Measurements from ENCODE around the gene SORCS2.

Gene SORCS2

DNA sequence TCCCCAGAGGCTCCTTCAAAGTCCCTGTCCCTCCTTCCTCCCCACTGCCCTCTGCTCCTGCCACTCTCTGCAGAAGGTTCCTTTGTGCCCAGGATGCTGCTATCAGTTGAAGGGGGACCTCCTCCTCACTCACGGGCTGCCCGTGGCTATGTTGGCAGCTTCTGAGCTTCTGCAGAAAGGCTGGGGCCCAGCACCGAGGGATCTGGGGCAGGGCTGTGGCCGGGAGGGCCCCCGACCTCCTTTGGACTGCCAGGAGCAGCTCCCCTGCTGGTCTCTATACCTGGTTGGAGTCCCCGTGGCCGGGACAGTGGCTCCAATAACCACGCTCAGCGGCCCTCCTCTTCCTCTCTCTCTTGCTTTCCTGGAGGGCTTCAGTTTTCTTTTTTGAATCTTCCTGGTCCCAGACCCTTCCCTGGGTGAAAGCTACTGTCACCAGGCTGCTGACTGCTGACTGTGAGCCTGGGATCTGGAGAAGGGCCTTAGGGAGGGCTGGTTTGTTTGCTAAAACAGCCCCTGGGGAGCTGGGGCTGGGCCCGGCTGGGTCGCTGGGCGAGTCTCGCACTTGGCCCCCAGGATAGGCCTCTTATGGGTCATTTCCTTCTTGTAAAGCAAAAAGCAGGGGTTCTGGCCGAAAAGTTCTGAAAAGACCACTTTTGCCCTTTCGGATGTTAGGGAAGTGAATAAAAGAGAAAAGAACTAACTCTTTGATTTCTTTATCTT is 46.9 kb downstream of the SORCS2 start:
- Histone ChIP-seq H3K27me3 (ENCODE audit: control insufficient read depth, insufficient read depth, low read length) (no peaks in the 10 kb centered on the region), H3K9me3 (ENCODE audit: control insufficient read depth, insufficient read depth, low read length) (no peaks in the 10 kb centered on the region; the same call in 1 of the 2 replicates), H3K36me3 (ENCODE audit: control insufficient read depth, insufficient read depth, low read length) (no peaks in the 10 kb centered on the region), H3K4me1 (ENCODE audit: control insufficient read depth, insufficient read depth, low read length) (no peaks in the 10 kb centered on the region), H3K27ac (ENCODE audit: low read depth, low read length) (no peak overlapping the region), H3K9ac (ENCODE audit: low read depth, low read length) (no peak overlapping the region), H3K4me3 (ENCODE audit: low read depth, low read length) (no peak overlapping the region)

DNA sequence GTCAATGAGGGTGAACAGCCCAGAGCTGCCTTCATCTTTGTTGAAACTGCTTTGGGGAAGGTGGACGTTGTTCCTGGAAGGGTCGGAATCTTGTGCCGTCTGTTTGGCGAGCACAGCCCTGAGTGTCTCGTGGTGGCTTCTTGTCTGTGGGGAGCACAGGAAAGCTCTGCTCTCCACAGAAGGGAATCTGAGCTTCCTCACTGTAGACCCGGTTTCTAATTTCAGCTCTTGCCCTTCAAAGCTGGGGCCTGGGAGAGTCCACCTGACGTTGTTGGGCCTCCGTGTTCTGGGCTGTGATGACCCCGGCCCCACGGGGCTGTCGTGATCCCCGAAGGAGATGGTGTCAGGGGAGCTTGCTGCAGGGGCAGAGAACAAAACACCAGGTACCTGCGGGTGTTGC is 47.5 kb downstream of the SORCS2 start:
- Histone ChIP-seq H3K36me3 (ENCODE audit: control insufficient read depth, insufficient read depth, low read length) (no peaks in the 10 kb centered on the region), H3K9ac (ENCODE audit: low read depth, low read length) (no peak overlapping the region), H3K27ac (ENCODE audit: low read depth, low read length) (no peak overlapping the region), H3K9me3 (ENCODE audit: control insufficient read depth, insufficient read depth, low read length) (no peaks in the 10 kb centered on the region; the same call in 1 of the 2 replicates), H3K4me1 (ENCODE audit: control insufficient read depth, insufficient read depth, low read length) (no peaks in the 10 kb centered on the region), H3K27me3 (ENCODE audit: control insufficient read depth, insufficient read depth, low read length) (no peaks in the 10 kb centered on the region), H3K4me3 (ENCODE audit: low read depth, low read length) (no peak overlapping the region)

DNA sequence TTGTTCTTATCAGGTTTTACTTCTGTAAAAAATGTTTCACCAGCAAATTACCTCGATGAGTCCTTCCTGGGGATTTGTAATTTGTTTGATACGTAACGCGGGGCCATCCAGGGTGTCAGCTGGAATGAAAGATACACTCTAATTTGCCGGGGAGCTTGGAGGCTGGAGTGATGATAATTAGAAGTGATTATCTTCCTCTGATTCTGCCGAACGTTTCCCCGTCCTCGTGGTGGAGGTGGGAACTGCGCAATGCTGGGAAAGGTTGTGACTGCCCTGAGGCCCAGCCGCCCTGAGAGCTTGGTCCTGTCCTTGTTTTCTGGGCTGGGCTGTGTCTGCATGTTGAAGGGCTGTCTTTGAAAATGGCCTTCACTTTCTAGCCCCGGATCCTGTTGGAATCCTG is 48.0 kb downstream of the SORCS2 start:
- no peak overlapping the region for H3K27ac ChIP-seq (ENCODE audit: low read depth, low read length)
- no peaks in the 10 kb centered on the region; the same call in 1 of the 2 replicates for H3K9me3 ChIP-seq (ENCODE audit: control insufficient read depth, insufficient read depth, low read length)
- no peaks in the 10 kb centered on the region for H3K27me3 ChIP-seq (ENCODE audit: control insufficient read depth, insufficient read depth, low read length)
- no peaks in the 10 kb centered on the region for H3K36me3 ChIP-seq (ENCODE audit: control insufficient read depth, insufficient read depth, low read length)
- H3K4me1 ChIP-seq (ENCODE audit: control insufficient read depth, insufficient read depth, low read length) = no peaks in the 10 kb centered on the region
- H3K9ac ChIP-seq (ENCODE audit: low read depth, low read length) = no peak overlapping the region
- no peak overlapping the region for H3K4me3 ChIP-seq (ENCODE audit: low read depth, low read length)

DNA sequence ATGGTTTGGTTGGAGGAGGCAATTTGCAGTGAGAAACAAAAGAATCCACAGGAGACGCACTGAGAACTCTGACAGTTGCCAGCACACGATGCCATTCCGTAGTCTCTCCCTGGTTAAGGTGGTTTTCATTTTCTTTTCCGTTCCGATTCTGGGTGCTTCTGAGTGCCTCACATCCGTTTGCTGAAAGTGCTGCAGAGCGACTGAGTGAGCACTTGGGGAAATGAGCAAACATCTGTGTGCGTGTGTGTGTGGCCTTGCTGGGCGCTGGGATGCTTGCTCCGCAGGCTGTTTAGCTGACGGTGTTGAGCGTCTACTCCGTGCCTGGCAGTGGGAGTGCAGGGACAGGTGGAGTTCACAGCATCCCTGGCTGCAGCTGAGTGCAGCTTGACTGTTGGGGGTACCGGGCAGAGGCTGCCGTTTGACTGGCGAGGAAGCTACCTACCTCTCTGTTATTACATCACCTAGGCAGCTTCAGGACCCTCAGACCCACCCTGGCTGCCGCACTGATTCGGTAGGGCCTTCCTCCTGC is 49.3 kb downstream of the SORCS2 start:
- no peak overlapping the region for H3K4me3 ChIP-seq (ENCODE audit: low read depth, low read length)
- H3K36me3 ChIP-seq (ENCODE audit: control insufficient read depth, insufficient read depth, low read length) = no peaks in the 10 kb centered on the region
- no peaks in the 10 kb centered on the region; the same call in 1 of the 2 replicates for H3K9me3 ChIP-seq (ENCODE audit: control insufficient read depth, insufficient read depth, low read length)
- H3K9ac ChIP-seq (ENCODE audit: low read depth, low read length) = no peak overlapping the region
- H3K27me3 ChIP-seq (ENCODE audit: control insufficient read depth, insufficient read depth, low read length) = no peaks in the 10 kb centered on the region
- no peak overlapping the region for H3K27ac ChIP-seq (ENCODE audit: low read depth, low read length)
- H3K4me1 ChIP-seq (ENCODE audit: control insufficient read depth, insufficient read depth, low read length) = no peaks in the 10 kb centered on the region

DNA sequence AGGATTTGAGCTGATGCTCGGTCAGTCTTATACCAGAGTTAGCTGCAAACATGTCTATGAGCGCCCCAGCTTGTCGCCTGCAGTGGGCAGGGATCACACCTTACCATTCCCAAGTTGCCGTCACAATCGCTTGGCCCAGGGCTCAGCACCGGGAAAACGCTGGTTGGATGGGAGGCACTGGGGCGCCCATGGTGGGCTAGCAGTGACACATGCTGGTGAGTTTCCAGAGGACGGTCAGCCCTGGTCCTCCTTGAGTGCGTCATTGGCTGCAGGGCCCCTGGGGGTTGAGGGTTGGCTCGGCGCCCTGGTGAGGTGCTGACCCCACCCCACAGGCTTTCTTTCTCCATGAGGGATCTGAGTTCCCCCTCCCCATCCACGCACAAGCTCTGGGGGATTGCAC is 50.4 kb downstream of the SORCS2 start:
- Histone ChIP-seq H3K4me1 (ENCODE audit: control insufficient read depth, insufficient read depth, low read length) (no peaks in the 10 kb centered on the region), H3K9me3 (ENCODE audit: control insufficient read depth, insufficient read depth, low read length) (no peaks in the 10 kb centered on the region; the same call in 1 of the 2 replicates), H3K36me3 (ENCODE audit: control insufficient read depth, insufficient read depth, low read length) (no peaks in the 10 kb centered on the region), H3K27me3 (ENCODE audit: control insufficient read depth, insufficient read depth, low read length) (no peaks in the 10 kb centered on the region), H3K9ac (ENCODE audit: low read depth, low read length) (no peak overlapping the region), H3K27ac (ENCODE audit: low read depth, low read length) (no peak overlapping the region), H3K4me3 (ENCODE audit: low read depth, low read length) (no peak overlapping the region)

DNA sequence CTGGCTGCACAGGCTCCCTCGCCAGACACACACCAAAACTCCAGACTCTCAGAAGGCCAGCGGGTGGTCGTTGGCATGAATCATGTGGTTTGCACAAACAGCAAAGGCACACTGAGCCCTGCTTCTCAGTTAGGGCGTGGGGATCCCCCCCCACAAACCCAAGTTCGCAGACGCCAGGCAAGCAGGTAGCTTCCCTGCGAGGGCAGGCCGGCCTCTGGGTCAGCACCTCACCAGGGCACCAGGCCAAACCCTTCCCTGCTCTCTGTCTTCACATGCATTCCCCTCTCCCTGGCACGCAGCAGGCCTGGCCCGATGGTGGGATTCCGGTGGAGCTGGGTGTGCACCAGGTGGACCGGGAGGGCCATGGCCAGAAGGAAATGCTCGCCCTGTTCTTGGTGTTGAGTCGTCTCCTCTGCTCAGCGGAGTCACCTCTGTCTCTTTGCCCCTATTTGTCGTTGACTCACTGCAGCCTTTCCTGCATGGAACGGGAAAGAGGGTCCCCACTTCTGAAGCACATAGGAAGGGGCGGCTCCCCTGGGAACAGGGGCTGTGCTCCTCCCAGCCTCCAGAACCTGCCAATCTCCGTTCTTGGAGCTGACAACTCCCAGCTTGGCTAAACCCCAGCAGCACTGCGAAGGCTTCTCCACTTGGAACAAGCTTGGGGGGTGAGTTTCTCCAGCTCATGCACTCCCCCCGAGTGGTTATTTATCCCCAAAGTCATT is 51.4 kb downstream of the SORCS2 start:
- Histone ChIP-seq H3K9ac (ENCODE audit: low read depth, low read length) (no peak overlapping the region), H3K4me1 (ENCODE audit: control insufficient read depth, insufficient read depth, low read length) (no peaks in the 10 kb centered on the region), H3K4me3 (ENCODE audit: low read depth, low read length) (no peak overlapping the region), H3K27ac (ENCODE audit: low read depth, low read length) (no peak overlapping the region), H3K27me3 (ENCODE audit: control insufficient read depth, insufficient read depth, low read length) (no peaks in the 10 kb centered on the region), H3K36me3 (ENCODE audit: control insufficient read depth, insufficient read depth, low read length) (no peaks in the 10 kb centered on the region), H3K9me3 (ENCODE audit: control insufficient read depth, insufficient read depth, low read length) (no peaks in the 10 kb centered on the region)

DNA sequence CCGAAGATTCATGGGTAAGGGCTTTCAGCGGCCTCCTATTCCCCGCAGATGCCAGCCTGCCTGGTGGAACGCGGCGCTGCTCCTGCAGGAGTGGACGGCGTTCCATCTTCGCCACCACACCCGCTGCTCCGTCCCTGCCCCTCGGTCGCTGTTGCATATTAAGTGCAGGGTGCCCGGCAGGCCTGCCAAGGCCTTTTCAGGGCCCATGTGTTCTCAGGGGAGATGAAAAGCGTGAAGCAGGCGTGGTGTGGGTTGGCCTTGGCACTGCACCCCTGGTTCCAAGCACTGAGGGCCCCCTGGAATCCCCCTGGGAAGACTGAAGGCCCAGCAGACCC is 52.0 kb downstream of the SORCS2 start:
- Histone ChIP-seq H3K27ac (ENCODE audit: low read depth, low read length) (no peak overlapping the region), H3K9ac (ENCODE audit: low read depth, low read length) (no peak overlapping the region), H3K36me3 (ENCODE audit: control insufficient read depth, insufficient read depth, low read length) (no peaks in the 10 kb centered on the region), H3K9me3 (ENCODE audit: control insufficient read depth, insufficient read depth, low read length) (no peaks in the 10 kb centered on the region), H3K27me3 (ENCODE audit: control insufficient read depth, insufficient read depth, low read length) (no peaks in the 10 kb centered on the region), H3K4me1 (ENCODE audit: control insufficient read depth, insufficient read depth, low read length) (no peaks in the 10 kb centered on the region), H3K4me3 (ENCODE audit: low read depth, low read length) (no peak overlapping the region)

DNA sequence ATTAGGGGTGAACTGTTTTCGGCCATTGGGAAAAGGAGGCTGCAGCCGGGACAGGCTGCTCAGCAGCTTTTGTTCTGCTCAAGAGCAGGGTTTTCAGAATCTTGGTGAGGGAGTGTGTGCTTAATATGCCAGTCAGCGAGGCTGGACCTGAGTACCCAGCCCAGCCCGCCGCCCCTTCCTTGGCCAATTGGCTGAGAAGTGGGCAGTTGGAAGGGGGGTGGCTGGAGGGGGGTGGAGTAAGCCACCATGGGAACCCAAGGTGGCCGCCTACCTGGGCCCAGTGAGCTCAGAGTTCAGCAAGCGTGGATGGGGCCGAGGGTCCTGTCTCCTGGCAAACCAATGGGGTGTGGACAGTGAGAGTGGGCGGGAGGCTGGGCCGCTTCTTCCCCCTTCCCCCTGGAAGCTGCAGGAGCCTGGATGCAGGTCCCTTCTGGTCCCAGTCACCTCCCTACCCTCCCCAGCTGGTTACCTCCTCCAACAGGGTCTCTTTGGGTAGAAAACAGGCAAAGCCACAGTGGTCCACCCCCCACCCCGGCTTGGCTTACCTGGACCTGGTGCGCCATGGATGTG is 52.5 kb downstream of the SORCS2 start:
- H3K27ac ChIP-seq (ENCODE audit: low read depth, low read length) = no peak overlapping the region
- H3K9ac ChIP-seq (ENCODE audit: low read depth, low read length) = no peak overlapping the region
- H3K4me3 ChIP-seq (ENCODE audit: low read depth, low read length) = no peak overlapping the region
- no peaks in the 10 kb centered on the region for H3K27me3 ChIP-seq (ENCODE audit: control insufficient read depth, insufficient read depth, low read length)
- H3K9me3 ChIP-seq (ENCODE audit: control insufficient read depth, insufficient read depth, low read length) = no peaks in the 10 kb centered on the region
- H3K36me3 ChIP-seq (ENCODE audit: control insufficient read depth, insufficient read depth, low read length) = no peaks in the 10 kb centered on the region
- H3K4me1 ChIP-seq (ENCODE audit: control insufficient read depth, insufficient read depth, low read length) = no peaks in the 10 kb centered on the region

DNA sequence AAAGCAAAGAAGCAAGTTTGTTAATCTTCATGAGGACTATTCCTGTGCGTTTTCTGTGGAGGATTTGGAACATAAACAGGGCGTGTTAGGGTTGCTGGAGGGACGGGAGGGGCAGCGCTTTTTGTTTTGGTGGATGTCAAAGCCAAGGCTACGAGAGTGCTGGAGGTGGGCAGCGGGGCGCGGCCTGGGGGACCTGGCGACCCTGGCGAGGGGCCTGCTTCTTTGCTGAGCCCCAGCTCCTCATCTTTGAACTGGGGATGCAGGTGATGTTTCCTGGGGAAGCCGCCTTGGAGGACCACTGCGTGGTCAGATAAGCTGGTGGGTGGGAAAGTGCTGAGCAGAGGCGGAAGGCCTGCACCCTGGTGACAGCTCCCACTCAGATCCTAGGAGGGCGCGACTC is 55.2 kb downstream of the SORCS2 start:
- Histone ChIP-seq H3K9me3 (ENCODE audit: control insufficient read depth, insufficient read depth, low read length) (no peaks in the 10 kb centered on the region), H3K36me3 (ENCODE audit: control insufficient read depth, insufficient read depth, low read length) (no peaks in the 10 kb centered on the region), H3K9ac (ENCODE audit: low read depth, low read length) (no peak overlapping the region), H3K4me3 (ENCODE audit: low read depth, low read length) (no peak overlapping the region), H3K27me3 (ENCODE audit: control insufficient read depth, insufficient read depth, low read length) (no peaks in the 10 kb centered on the region), H3K4me1 (ENCODE audit: control insufficient read depth, insufficient read depth, low read length) (no peaks in the 10 kb centered on the region), H3K27ac (ENCODE audit: low read depth, low read length) (no peak overlapping the region)

DNA sequence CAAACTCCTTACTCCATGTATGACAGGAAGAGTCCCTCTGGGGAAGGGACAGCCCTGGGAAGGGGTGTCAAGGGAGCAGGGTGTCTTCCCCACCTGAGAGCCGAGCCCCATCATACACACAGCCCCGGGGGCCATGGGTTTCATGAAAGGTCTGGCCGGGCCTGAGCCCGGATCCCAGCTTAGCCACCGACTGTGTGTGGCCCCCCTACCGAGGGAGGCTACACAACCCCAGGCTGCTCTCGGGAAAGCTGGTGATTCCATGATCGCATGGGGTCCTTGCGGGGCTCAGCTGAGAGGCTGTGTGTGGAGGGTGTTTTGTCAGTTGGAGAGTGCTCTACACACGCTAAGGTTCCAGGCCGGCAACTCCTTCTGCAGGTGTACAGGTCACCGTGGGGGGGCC is 55.6 kb downstream of the SORCS2 start:
- H3K4me3 ChIP-seq (ENCODE audit: low read depth, low read length) = no peak overlapping the region
- H3K9me3 ChIP-seq (ENCODE audit: control insufficient read depth, insufficient read depth, low read length) = no peaks in the 10 kb centered on the region
- no peak overlapping the region for H3K27ac ChIP-seq (ENCODE audit: low read depth, low read length)
- H3K36me3 ChIP-seq (ENCODE audit: control insufficient read depth, insufficient read depth, low read length) = no peaks in the 10 kb centered on the region
- no peaks in the 10 kb centered on the region for H3K4me1 ChIP-seq (ENCODE audit: control insufficient read depth, insufficient read depth, low read length)
- H3K27me3 ChIP-seq (ENCODE audit: control insufficient read depth, insufficient read depth, low read length) = no peaks in the 10 kb centered on the region
- H3K9ac ChIP-seq (ENCODE audit: low read depth, low read length) = no peak overlapping the region

DNA sequence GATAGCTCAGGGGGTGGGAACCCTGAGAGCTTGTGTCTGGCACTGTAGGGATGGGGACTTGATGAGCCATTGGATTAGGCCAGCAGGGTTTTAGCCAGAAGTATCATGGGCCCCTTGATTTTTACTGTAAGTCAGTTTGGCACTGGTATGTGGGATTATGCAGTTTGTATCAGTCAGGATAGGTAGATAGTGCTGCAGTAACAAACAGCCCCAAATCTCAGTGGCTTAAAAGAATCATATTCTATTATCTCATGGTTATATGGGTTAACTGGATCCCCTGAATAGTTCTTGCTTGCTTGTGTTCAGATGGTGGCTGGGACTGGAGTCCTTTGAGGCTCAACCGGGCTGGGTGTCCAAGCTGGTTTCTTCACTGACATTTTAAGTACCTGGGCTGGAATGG is 56.5 kb downstream of the SORCS2 start:
- no peaks in the 10 kb centered on the region for H3K4me1 ChIP-seq (ENCODE audit: control insufficient read depth, insufficient read depth, low read length)
- H3K9me3 ChIP-seq (ENCODE audit: control insufficient read depth, insufficient read depth, low read length) = no peaks in the 10 kb centered on the region
- no peak overlapping the region for H3K27ac ChIP-seq (ENCODE audit: low read depth, low read length)
- H3K4me3 ChIP-seq (ENCODE audit: low read depth, low read length) = no peak overlapping the region
- no peaks in the 10 kb centered on the region for H3K27me3 ChIP-seq (ENCODE audit: control insufficient read depth, insufficient read depth, low read length)
- no peaks in the 10 kb centered on the region for H3K36me3 ChIP-seq (ENCODE audit: control insufficient read depth, insufficient read depth, low read length)
- no peak overlapping the region for H3K9ac ChIP-seq (ENCODE audit: low read depth, low read length)

All from HUES48 (cell line).